ENCODE data around the gene PNPLA1. TPM values are rescaled to one million over a fixed set of nuclear protein-coding genes. Genes with fewer than 3 reads are reported as not detected.

Gene PNPLA1
- total RNA-seq, 1 experiment from 2014 or later = not detected

- Histone ChIP-seq H3K36me3 (replicated peaks; ENCODE audit: control insufficient read depth, insufficient read depth, low read length) (no peaks in the 10 kb centered on the region), H3K4me3 (ENCODE audit: insufficient read depth, low read depth, low read length) (no peak overlapping the region), H3K27me3 (ENCODE audit: control insufficient read depth, insufficient read depth, low read length) (no peaks in the 10 kb centered on the region)
- DNase-seq = no peak
Observed at GRCh38 chr6:36308514-36308913, 38.7 kb downstream of the PNPLA1 start.

- Histone ChIP-seq H3K27me3 (ENCODE audit: control insufficient read depth, insufficient read depth, low read length) (no peaks in the 10 kb centered on the region), H3K4me3 (ENCODE audit: insufficient read depth, low read depth, low read length) (no peak overlapping the region), H3K36me3 (replicated peaks; ENCODE audit: control insufficient read depth, insufficient read depth, low read length) (no peaks in the 10 kb centered on the region)
- DNase-seq = no peak
Observed at GRCh38 chr6:36309203-36309602, 39.3 kb downstream of the PNPLA1 start.

- Histone ChIP-seq H3K27me3 (ENCODE audit: control insufficient read depth, insufficient read depth, low read length) (no peaks in the 10 kb centered on the region), H3K4me3 (ENCODE audit: insufficient read depth, low read depth, low read length) (no peak overlapping the region), H3K36me3 (replicated peaks; ENCODE audit: control insufficient read depth, insufficient read depth, low read length) (no peaks in the 10 kb centered on the region)
- DNase-seq = no peak
Observed at GRCh38 chr6:36309900-36310299, 40.0 kb downstream of the PNPLA1 start.

GRCh38 chr6:36312854-36313648 is 43.2 kb downstream of the PNPLA1 start:
- no peak overlapping the region for H3K4me3 ChIP-seq (ENCODE audit: insufficient read depth, low read depth, low read length)
- DNase-seq = no peak
- H3K27me3 ChIP-seq (ENCODE audit: control insufficient read depth, insufficient read depth, low read length) = no peaks in the 10 kb centered on the region
- no peaks in the 10 kb centered on the region for H3K36me3 ChIP-seq (replicated peaks; ENCODE audit: control insufficient read depth, insufficient read depth, low read length)

- Histone ChIP-seq H3K27me3 (ENCODE audit: control insufficient read depth, insufficient read depth, low read length) (no peaks in the 10 kb centered on the region), H3K4me3 (ENCODE audit: insufficient read depth, low read depth, low read length) (no peak overlapping the region), H3K36me3 (replicated peaks; ENCODE audit: control insufficient read depth, insufficient read depth, low read length) (no peaks in the 10 kb centered on the region)
- DNase-seq = no peak
Observed at GRCh38 chr6:36313649-36313936, 43.7 kb downstream of the PNPLA1 start.

GRCh38 chr6:36314221-36315014 is 44.6 kb downstream of the PNPLA1 start:
- no peak overlapping the region for H3K4me3 ChIP-seq (ENCODE audit: insufficient read depth, low read depth, low read length)
- H3K36me3 ChIP-seq (replicated peaks; ENCODE audit: control insufficient read depth, insufficient read depth, low read length) = no peaks in the 10 kb centered on the region
- H3K27me3 ChIP-seq (ENCODE audit: control insufficient read depth, insufficient read depth, low read length) = no peaks in the 10 kb centered on the region
- no peak for DNase-seq

- no peaks in the 10 kb centered on the region for H3K27me3 ChIP-seq (ENCODE audit: control insufficient read depth, insufficient read depth, low read length)
- no peaks in the 10 kb centered on the region for H3K36me3 ChIP-seq (replicated peaks; ENCODE audit: control insufficient read depth, insufficient read depth, low read length)
- no peak for DNase-seq
- H3K4me3 ChIP-seq (ENCODE audit: insufficient read depth, low read depth, low read length) = no peak overlapping the region
Observed at GRCh38 chr6:36315921-36316320, 46.1 kb downstream of the PNPLA1 start.

- Histone ChIP-seq H3K4me3 (ENCODE audit: insufficient read depth, low read depth, low read length) (no peak overlapping the region), H3K27me3 (ENCODE audit: control insufficient read depth, insufficient read depth, low read length) (no peaks in the 10 kb centered on the region), H3K36me3 (replicated peaks; ENCODE audit: control insufficient read depth, insufficient read depth, low read length) (no peaks in the 10 kb centered on the region)
- no peak for DNase-seq
Observed at GRCh38 chr6:36317623-36318022, 47.8 kb downstream of the PNPLA1 start.

- peak; percentile 55 for DNase-seq
- Histone ChIP-seq H3K27me3 (ENCODE audit: control insufficient read depth, insufficient read depth, low read length) (no peaks in the 10 kb centered on the region), H3K36me3 (replicated peaks; ENCODE audit: control insufficient read depth, insufficient read depth, low read length) (no peaks in the 10 kb centered on the region), H3K4me3 (ENCODE audit: insufficient read depth, low read depth, low read length) (no peak overlapping the region)
Observed at GRCh38 chr6:36318690-36319435, 49.0 kb downstream of the PNPLA1 start.

GRCh38 chr6:36319436-36319762 is 49.5 kb downstream of the PNPLA1 start:
- no peaks in the 10 kb centered on the region for H3K27me3 ChIP-seq (ENCODE audit: control insufficient read depth, insufficient read depth, low read length)

GRCh38 chr6:36319821-36320220 is 50.0 kb downstream of the PNPLA1 start:
- DNase-seq = no peak
- H3K4me3 ChIP-seq (ENCODE audit: insufficient read depth, low read depth, low read length) = no peak overlapping the region
- H3K27me3 ChIP-seq (ENCODE audit: control insufficient read depth, insufficient read depth, low read length) = no peaks in the 10 kb centered on the region
- no peaks in the 10 kb centered on the region for H3K36me3 ChIP-seq (replicated peaks; ENCODE audit: control insufficient read depth, insufficient read depth, low read length)

More at GRCh38 chr6:36319436-36319762, 49.5 kb downstream of the PNPLA1 start:
- Histone ChIP-seq H3K36me3 (replicated peaks; ENCODE audit: control insufficient read depth, insufficient read depth, low read length) (no peaks in the 10 kb centered on the region), H3K4me3 (ENCODE audit: insufficient read depth, low read depth, low read length) (no peak overlapping the region)
- DNase-seq = no peak

- no peaks in the 10 kb centered on the region for H3K27me3 ChIP-seq (ENCODE audit: control insufficient read depth, insufficient read depth, low read length)
- H3K36me3 ChIP-seq (replicated peaks; ENCODE audit: control insufficient read depth, insufficient read depth, low read length) = no peaks in the 10 kb centered on the region
- no peak for DNase-seq
- no peak overlapping the region for H3K4me3 ChIP-seq (ENCODE audit: insufficient read depth, low read depth, low read length)
Observed at GRCh38 chr6:36320475-36320874, 50.6 kb downstream of the PNPLA1 start.

GRCh38 chr6:36322591-36322990 is 52.7 kb downstream of the PNPLA1 start:
- H3K4me3 ChIP-seq (ENCODE audit: insufficient read depth, low read depth, low read length) = no peak overlapping the region
- DNase-seq = no peak
- H3K27me3 ChIP-seq (ENCODE audit: control insufficient read depth, insufficient read depth, low read length) = no peaks in the 10 kb centered on the region
- H3K36me3 ChIP-seq (replicated peaks; ENCODE audit: control insufficient read depth, insufficient read depth, low read length) = no peaks in the 10 kb centered on the region

- H3K36me3 ChIP-seq (replicated peaks; ENCODE audit: control insufficient read depth, insufficient read depth, low read length) = no peaks in the 10 kb centered on the region
- no peak overlapping the region for H3K4me3 ChIP-seq (ENCODE audit: insufficient read depth, low read depth, low read length)
- H3K27me3 ChIP-seq (ENCODE audit: control insufficient read depth, insufficient read depth, low read length) = no peaks in the 10 kb centered on the region
- DNase-seq = peak; percentile 71
Observed at GRCh38 chr6:36323062-36323461, 53.2 kb downstream of the PNPLA1 start.

GRCh38 chr6:36324191-36324590 is 54.3 kb downstream of the PNPLA1 start:
- DNase-seq = no peak
- Histone ChIP-seq H3K4me3 (ENCODE audit: insufficient read depth, low read depth, low read length) (no peak overlapping the region), H3K27me3 (ENCODE audit: control insufficient read depth, insufficient read depth, low read length) (no peaks in the 10 kb centered on the region), H3K36me3 (replicated peaks; ENCODE audit: control insufficient read depth, insufficient read depth, low read length) (no peaks in the 10 kb centered on the region)
